ENCODE measurements around the gene SMAP1. TPM values are rescaled to one million over a fixed set of nuclear protein-coding genes. Genes with fewer than 3 reads are reported as not detected.

Gene SMAP1
- total and polyA plus RNA-seq, 2 experiments from 2014 or later, result 31.1 to 34.6 TPM

- Mint-ChIP-seq H3K36me3 (ENCODE audit: low read depth) (no peaks in the 10 kb centered on the region), H3K27ac (no peak overlapping the region), H3K9me3 (no peaks in the 10 kb centered on the region), H3K4me3 (no peak overlapping the region), H3K27me3 (ENCODE audit: insufficient read depth, low read depth, poor library complexity) (no peaks in the 10 kb centered on the region), H3K4me1 (no peaks in the 10 kb centered on the region)
- no peak for ATAC-seq
- Histone ChIP-seq H3F3A (replicated peaks; ENCODE audit: low read depth) (no peaks in the 10 kb centered on the region), H3K4me1 (ENCODE audit: insufficient read depth) (no peaks in the 10 kb centered on the region), H3K27ac (ENCODE audit: low read depth) (no peak overlapping the region), H3K9me2 (ENCODE audit: insufficient read depth) (no peaks in the 10 kb centered on the region), H3K36me3 (ENCODE audit: insufficient read depth) (no peaks in the 10 kb centered on the region), H3K4me3 (no peak overlapping the region), H2AFZ (no peak overlapping the region), H3K79me2 (replicated peaks; ENCODE audit: insufficient read depth) (no peaks in the 10 kb centered on the region), H4K20me1 (replicated peaks; ENCODE audit: insufficient read depth) (no peaks in the 10 kb centered on the region), H3K4me2 (no peak overlapping the region), H3K27me3 (ENCODE audit: insufficient read depth) (no peaks in the 10 kb centered on the region)
- TF ChIP-seq EZH2phosphoT487 (IDR thresholded peaks at IDR 0.05; ENCODE audit: unreplicated experiment), result no peak
- no peak for TF ChIP-seq NANOG (IDR thresholded peaks at IDR 0.05; ENCODE audit: borderline replicate concordance)
- no peak for TF ChIP-seq ZNF462 (CRISPR knock-in tag; IDR thresholded peaks at IDR 0.05)
- no peak for TF ChIP-seq CTCF (conservative IDR thresholded peaks at IDR 0.05; ENCODE audit: low read depth in 2 of 2)
- no peak for TF ChIP-seq ZNF114 (CRISPR knock-in tag; IDR thresholded peaks at IDR 0.05)
- TF ChIP-seq STAT1 (IDR thresholded peaks at IDR 0.05; ENCODE audit: unreplicated experiment), result no peak
- no peak for DNase-seq (ENCODE audit: low spot score)
Observed at GRCh38 chr6:70900047-70900446, 232.4 kb downstream of the SMAP1 start.
